Measurements from ENCODE around the gene PERP. TPM values are rescaled to one million over a fixed set of nuclear protein-coding genes. Genes with fewer than 3 reads are reported as not detected.
"Not testable (repeated sequence)": the region's sequence is repeated elsewhere in the genome, so short reads cannot be mapped to it uniquely, and the experiment has no call there.

Gene PERP
- total RNA-seq (2014; rRNA removed; shearing (Covaris generic)): 71.5 and 96.5 TPM in 2 replicates

DNA sequence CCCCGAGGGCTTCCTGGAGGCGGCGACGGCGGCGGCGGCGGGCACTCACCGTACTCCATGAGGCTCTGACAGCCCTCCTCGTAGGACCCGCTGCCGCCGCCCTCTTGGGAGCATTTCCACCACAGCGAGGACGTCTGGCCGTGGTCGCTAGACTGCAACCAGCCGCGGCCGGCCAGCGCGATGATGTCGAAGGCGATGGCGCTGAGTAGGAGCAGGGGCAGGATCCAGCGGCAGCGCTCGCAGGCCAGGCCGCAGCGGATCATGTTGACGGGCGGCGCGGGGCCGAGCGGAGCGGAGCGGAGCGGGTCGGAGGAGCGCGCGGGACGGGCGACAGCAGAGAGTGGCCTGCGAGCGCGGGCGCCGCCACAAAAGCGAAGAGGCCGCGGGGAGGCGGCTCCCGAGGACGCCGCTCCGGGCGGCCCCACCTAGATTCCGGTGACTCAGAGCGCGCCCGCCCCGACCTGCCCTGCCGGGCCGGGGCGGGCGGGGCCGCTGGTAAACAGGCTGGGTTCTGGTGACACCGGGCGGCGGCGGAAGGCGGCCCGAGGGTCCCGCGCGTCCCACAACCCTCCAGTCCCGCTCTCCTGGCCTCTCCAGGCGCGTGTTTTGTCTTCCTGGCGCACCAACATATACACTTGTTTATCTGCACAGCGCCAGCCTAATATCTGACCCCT is at the start of gene PERP:
Gene PERP (minus strand): TSS at position 342 of the 674 bp plus-strand sequence. CDS start 79 bp downstream, at position 263.
- peak; percentile 51 for DNase-seq (ENCODE audit: low spot score)

GRCh38 chr6:138155443-138155842 is 48.2 kb upstream of the PERP start:
- DNase-seq (ENCODE audit: low spot score): no peak

GRCh38 chr6:138146544-138146943 is 39.3 kb upstream of the PERP start:
- DNase-seq (ENCODE audit: low spot score): no peak

DNA sequence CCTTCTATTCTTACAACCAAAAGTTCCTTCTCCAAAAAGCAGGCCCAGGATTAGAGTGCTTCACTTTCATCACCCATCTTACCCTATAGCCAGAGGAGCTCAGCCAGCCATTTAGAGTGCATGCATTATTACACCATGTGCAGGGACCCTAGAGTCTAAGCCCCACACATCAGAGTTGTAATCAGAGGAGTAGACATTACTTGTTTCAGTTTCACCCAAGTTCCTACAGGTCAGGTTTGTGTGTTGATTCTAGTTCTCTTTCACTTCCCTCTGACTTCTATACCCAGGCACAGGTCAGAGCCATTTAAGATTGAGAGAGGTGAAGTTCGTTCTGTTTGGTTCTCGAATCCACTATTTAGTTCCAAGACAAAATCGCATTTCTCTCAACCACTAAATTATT is 38.2 kb upstream of the PERP start:
- no peak for DNase-seq (ENCODE audit: low spot score)

DNA sequence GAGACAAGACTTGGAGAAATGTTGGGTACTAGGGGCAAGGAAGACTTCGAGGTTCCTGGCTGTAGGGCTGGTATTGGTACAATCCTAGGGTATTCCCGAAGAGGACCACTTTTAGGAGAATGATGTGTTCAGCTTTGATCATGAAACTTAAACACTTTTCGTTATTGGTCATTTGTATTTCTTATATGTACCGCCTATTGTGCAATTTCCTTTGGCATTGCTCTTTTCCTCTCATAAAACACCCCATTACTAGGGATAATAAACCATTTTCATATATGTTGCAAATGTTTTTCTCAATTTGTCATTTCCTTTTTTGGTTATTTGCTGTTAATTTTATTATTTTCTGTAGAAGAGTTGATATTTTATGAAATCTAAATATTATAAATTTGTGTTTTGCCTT is 35.6 kb upstream of the PERP start:
- DNase-seq (ENCODE audit: low spot score): no peak

DNA sequence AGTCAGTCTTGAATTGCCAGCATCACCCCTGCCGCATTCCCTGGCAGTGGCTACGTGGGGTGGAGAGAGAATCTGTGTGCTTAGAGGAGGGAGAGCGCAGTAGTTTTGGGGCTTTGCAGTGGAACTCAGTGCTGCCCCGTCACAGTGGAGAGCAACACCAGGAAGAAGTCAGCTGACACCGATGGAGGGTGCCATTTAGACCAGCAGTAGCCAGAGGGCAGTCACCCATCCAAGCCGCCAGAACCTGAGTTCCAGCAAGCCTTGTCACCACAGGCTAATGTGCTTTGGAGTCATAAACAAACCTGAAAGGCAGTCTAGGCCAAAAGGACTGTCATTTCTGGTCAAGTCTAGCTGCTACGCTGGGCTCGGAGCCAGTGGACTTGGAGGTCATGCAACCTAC is 22.0 kb upstream of the PERP start:
- no peak for DNase-seq (ENCODE audit: low spot score)

- no peak for DNase-seq (ENCODE audit: low spot score)
Observed at GRCh38 chr6:138128096-138128495, 20.9 kb upstream of the PERP start.

DNA sequence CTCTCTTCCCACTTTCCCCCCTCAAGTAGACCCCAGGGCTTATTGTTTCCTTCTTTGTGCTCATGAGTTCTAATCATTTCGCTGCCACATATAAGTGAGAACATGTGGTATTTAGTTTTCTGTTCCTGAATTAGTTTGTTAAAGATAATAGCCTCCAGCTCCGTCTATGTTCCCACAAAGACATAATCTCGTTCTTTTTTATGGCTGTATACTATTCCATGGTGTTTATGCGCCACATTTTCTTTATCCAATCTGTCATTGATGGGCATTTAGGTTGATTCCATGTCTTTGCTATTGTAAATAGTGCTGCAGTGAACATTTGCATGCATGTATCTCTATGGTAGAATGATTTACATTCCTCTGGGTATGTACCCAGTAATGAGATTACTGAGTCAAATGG is 16.9 kb upstream of the PERP start:
- DNase-seq (ENCODE audit: low spot score): no peak

- DNase-seq (ENCODE audit: low spot score): no peak
Observed at GRCh38 chr6:138119976-138120375, 12.8 kb upstream of the PERP start.

DNA sequence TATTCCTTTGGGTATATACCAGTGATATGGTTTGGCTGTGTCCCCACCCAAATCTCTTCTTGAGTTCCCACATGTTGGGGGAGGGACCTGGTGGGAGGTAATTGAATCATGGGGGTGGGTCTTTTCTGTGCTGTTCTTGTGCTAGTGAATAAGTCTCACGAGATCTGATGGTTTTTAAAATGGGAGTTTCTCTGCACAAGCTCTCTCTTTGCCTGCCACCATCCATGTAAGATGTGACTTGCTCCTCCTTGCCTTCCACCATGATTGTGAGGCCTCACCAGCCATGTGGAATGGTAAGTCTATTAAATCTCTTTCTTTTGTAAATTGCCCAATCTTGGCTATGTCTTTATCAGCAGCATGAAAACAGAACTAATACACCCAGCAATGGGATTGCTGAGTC is 12.0 kb upstream of the PERP start:
- not testable (repeated sequence) for DNase-seq (ENCODE audit: low spot score)

DNA sequence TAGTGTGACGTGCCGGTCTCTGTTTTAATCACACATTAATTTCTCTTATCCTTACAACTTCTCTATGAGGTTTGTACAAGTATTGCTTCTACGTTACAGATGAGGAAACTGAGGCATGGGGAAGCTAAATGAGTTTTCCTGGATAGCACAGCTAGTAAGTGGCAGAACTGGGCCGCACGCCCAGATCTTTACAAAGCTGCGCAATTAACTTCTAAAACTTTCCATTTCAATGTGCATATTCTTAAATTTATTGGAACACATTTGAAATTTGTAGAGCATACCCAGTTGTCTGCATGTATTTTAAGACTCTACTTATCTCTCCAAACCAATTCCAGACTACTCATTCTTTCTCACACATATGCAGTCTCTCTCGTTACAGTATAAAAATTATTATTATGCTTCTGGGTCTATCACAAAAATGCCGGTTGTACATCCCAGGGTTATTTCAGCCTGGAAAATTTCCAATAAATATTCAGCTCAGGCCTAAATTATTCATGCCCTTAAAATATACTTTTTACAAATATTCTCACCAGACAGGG is 10.2 kb upstream of the PERP start:
- no peak for DNase-seq (ENCODE audit: low spot score)

GRCh38 chr6:138116661-138116999 is 9.4 kb upstream of the PERP start:
- no peak for DNase-seq (ENCODE audit: low spot score)

GRCh38 chr6:138115877-138116660 is 8.8 kb upstream of the PERP start:
- DNase-seq (ENCODE audit: low spot score): peak; percentile 55

DNA sequence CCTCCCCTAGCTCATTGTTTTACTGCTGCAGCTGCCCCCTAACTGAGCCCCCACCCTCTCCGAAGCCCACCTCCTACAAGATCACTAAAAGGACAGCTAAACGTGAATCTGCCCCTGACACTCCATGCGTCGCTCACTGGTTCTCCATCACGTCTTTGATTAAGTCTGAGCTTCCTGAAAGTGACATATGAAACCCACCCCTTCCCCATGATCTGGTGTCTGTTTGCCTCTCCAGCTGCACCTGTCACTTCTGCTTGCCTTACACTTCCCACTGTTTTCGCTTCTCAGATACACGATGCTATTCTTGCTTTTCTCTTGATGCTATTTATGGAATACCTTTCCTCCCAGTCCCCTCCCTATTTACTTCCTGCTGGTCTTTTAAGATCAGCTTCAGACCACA is 8.0 kb upstream of the PERP start:
- DNase-seq (ENCODE audit: low spot score): no peak

- no peak for DNase-seq (ENCODE audit: low spot score)
Observed at GRCh38 chr6:138113588-138114210, 6.5 kb upstream of the PERP start.

DNA sequence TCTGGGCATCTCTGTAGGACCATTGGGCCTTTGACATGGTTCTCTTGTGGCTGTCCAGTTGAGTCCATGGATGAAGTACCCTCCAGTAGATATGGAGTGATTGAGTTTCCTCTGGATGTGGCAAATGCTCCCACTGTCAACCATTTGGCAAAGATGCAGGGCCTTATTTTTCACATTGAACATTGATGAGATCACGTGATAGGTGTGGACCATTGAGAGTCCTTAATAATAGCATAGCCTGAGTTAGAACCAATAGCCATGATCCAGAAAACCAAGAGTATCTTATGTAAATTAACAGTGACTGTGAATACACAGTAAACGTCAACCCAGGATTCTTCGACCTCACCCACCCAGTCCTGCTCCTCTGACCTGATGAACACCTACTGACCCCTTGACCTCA is 3.0 kb upstream of the PERP start:
- no peak for DNase-seq (ENCODE audit: low spot score)

DNA sequence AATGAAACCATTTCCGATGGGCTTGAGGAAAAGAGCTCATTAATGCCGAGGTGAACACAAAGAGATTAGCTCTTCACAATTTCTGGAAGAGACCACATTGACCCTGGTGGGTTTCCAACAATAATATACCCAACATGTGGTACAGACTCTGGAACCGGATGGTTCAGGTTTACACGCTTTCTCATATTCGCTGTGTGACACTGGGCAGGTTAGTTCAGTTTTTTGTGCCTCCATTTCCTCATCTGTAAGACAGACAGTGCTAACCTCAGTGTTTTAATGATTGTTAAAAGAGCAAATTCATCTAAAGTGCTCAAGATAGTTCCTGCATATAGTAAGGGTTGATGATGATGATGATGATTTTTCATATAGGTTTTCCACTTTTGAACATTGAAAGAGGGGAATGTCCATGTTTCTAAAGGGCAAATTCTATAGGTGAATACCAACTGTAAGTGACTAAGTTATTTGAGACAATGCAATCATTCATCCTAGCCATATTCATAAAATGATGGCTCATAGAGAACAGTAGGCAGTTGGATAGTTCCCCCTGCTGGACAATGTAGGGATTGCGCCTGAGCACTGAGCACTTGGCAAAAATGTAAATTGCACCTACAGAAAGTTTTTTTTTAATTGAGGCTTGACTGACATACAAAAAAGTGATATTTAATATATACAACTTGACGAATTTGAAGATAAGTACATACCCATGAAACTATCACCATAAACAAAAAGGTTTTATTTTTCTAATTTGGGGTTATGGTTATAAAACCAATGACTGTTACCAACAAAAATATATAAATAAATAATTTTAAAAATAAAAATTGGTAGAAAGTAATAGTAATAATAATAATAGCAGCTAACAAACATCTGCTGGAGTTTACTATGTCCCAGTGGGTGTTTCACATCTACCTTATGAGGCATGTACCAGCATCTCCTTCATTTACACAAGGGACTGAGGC is 2.1 kb upstream of the PERP start:
- peak; percentile 56 for DNase-seq (ENCODE audit: low spot score)

DNA sequence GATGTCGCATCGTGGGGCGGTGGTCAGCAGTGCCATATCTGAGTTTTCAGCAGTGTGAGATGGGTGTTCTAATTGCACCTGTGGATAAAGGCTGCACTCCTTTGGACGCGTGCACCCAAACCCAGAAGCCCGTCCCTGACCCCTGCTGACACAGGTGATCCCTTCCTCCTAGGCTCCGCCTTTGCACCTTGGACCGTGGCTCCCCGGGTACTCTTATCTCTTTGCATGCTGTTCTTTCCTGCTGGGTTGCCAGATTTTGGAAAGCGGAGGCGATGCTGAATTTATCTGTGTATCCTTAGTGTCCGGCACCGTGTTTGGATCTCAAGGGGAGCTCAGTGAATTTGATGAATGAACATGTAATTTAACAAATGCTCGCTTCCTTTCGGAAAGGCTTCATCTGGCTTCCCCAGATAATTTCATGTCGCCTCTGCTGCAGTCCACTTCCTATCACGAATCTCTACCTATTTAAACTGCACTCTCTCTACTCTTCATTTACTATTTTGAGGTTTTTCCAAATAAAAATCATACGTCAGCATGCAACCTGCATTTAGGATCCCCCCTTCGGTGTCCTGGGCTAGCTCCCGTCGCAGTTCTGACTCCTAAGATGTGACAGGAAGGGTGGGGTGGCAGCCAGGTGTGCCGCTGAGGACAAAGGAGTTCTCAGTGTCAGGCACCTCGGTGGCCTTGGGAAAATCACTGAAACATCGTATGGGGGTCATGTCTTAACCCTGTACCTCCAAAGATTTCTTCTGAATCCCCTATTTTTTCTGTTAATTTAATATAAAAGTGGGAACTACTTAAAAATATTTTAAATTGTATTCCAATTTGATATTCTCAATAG is 753 bp upstream of the PERP start:
- DNase-seq (ENCODE audit: low spot score): no peak

- no peak for DNase-seq (ENCODE audit: low spot score)
Observed at GRCh38 chr6:138106665-138107077, 548 bp downstream of the PERP start.

GRCh38 chr6:138105880-138106664 is 1.1 kb downstream of the PERP start:
- DNase-seq (ENCODE audit: low spot score): no peak
